Uterus (tissue), 4 donors: ENCODE measurements around the gene TMC8. TPM values are rescaled to one million over a fixed set of nuclear protein-coding genes. Genes with fewer than 3 reads are reported as not detected.

Source experiments
- DNase-seq, 2 donors: peaks; one replicate each; pipeline ENCODE4 v3.0.0-alpha.2; 2019 to 2020
- H3K27ac ChIP-seq, 2 donors: fragments of 200-600 bp; sonication (generic); 1 replicate in 1 of 2; 2 replicates in 1 of 2; pipeline ENCODE4 v1.5.1; 2016 to 2018
- H3K27me3 ChIP-seq, 2 donors: fragments of 200-600 bp; sonication (generic); one replicate each; pipeline ENCODE4 v1.5.1; 2018 to 2019; ENCODE audit warnings: control low read depth in 1 of 2
- H3K36me3 ChIP-seq, 2 donors: fragments of 200-600 bp; sonication (generic); one replicate each; pipeline ENCODE4 v1.5.1; 2019; ENCODE audit warnings: control low read depth in 1 of 2
- H3K4me1 ChIP-seq, 2 donors: fragments of 200-600 bp; sonication (generic); one replicate each; pipeline ENCODE4 v1.5.1; 2018 to 2019; ENCODE audit warnings: control low read depth in 1 of 2
- H3K4me3 ChIP-seq, 2 donors: fragments of 200-600 bp; sonication (generic); 1 replicate in 1 of 2; 2 replicates in 1 of 2; pipeline ENCODE4 v1.5.1; 2018 to 2019; ENCODE audit warnings: mild to moderate bottlenecking in 1 of 2
- H3K9me3 ChIP-seq, 2 donors: fragments of 200-600 bp; sonication (generic); one replicate each; pipeline ENCODE4 v1.5.1; 2019; ENCODE audit warnings: control low read depth in 1 of 2
- CTCF ChIP-seq, 4 experiments: fragments of 200-600 bp in 2 of 4; fragments of 450-650 bp in 2 of 4; sonication (generic) in 2 of 4; IDR thresholded peaks; one replicate each; pipeline ENCODE4 v1.5.1; 2016 to 2019; ENCODE audit warnings: antibody characterized with exemption in 4 of 4, mild to moderate bottlenecking in 2 of 4, moderate library complexity in 1 of 4
- POLR2A ChIP-seq, 2 donors: fragments of 450-650 bp; IDR thresholded peaks; one replicate each; pipeline ENCODE4 v1.6.1; 2016; ENCODE audit warnings: antibody characterized with exemption in 2 of 2, mild to moderate bottlenecking in 1 of 2, moderate library complexity in 1 of 2
- intact Hi-C: fragments of 100-400 bp; cut with DNase I; formaldehyde crosslinking; loops from one replicate; pipeline ENCODE4 v1.15.1; 2023; ENCODE audit warnings: low total_unique reads
- total RNA-seq, 4 donors: library from RNA; depleted of rRNA in 3 of 4; stranded (reverse); fragments of >200 nt in 3 of 4; gene quantifications; one replicate each; pipeline versions ENCODE4 v1.1.0 to v1.2.4, GENCODE V29; 2014 to 2023
- donor health status: DM: yes; HTN: yes; CAD: no.

The TMC8 gene
- total RNA-seq, 4 donors from 2014 or later: 0.51 to 20.1 (median 3.1) TPM

GRCh38 chr17:78101112-78101511 lies 29.5 kb upstream of the TMC8 start:
- Histone ChIP-seq H3K27ac (no peak overlapping the region), H3K4me3 (no peak overlapping the region), H3K36me3 (no peaks in the 10 kb centered on the region), H3K4me1 (no peaks in the 10 kb centered on the region), H3K27me3 (no peaks in the 10 kb centered on the region), H3K9me3 (no peaks in the 10 kb centered on the region)
- TF ChIP-seq CTCF (IDR thresholded peaks at IDR 0.05) (no peak), POLR2A (IDR thresholded peaks at IDR 0.05) (no peak)
- no peak for DNase-seq
- intact Hi-C loops: no loop called here

- Histone ChIP-seq H3K9me3 (no peaks in the 10 kb centered on the region), H3K4me1 (no peaks in the 10 kb centered on the region), H3K27ac (no peak overlapping the region), H3K36me3 (no peaks in the 10 kb centered on the region), H3K27me3 (no peaks in the 10 kb centered on the region), H3K4me3 (no peak overlapping the region)
- TF ChIP-seq CTCF (IDR thresholded peaks at IDR 0.05) (no peak), POLR2A (IDR thresholded peaks at IDR 0.05) (no peak)
- intact Hi-C loops: no loop called here
- no peak for DNase-seq
Observed at GRCh38 chr17:78101542-78101941, 29.0 kb upstream of the TMC8 start.

GRCh38 chr17:78103311-78103710 lies 27.3 kb upstream of the TMC8 start:
- Histone ChIP-seq H3K27me3 (no peaks in the 10 kb centered on the region), H3K4me1 (no peaks in the 10 kb centered on the region), H3K36me3 (no peaks in the 10 kb centered on the region), H3K27ac (no peak overlapping the region), H3K9me3 (no peaks in the 10 kb centered on the region), H3K4me3 (no peak overlapping the region)
- TF ChIP-seq POLR2A (IDR thresholded peaks at IDR 0.05) (no peak), CTCF (IDR thresholded peaks at IDR 0.05) (no peak)
- intact Hi-C loops: no loop called here
- DNase-seq: no peak

- no peaks in the 10 kb centered on the region for H3K4me1 ChIP-seq
- TF ChIP-seq CTCF (IDR thresholded peaks at IDR 0.05) (no peak), POLR2A (IDR thresholded peaks at IDR 0.05) (no peak)
- H3K36me3 ChIP-seq: no peaks in the 10 kb centered on the region
- H3K4me3 ChIP-seq: no peak overlapping the region
- H3K9me3 ChIP-seq: no peaks in the 10 kb centered on the region
- intact Hi-C loops: no loop called here
- no peaks in the 10 kb centered on the region for H3K27me3 ChIP-seq
- H3K27ac ChIP-seq: no peak overlapping the region
- DNase-seq: no peak
Observed at GRCh38 chr17:78104540-78104941, 26.0 kb upstream of the TMC8 start.

GRCh38 chr17:78105101-78105500 lies 25.5 kb upstream of the TMC8 start:
- TF ChIP-seq POLR2A (IDR thresholded peaks at IDR 0.05) (no peak), CTCF (IDR thresholded peaks at IDR 0.05) (no peak)
- Histone ChIP-seq H3K4me1 (no peaks in the 10 kb centered on the region), H3K27me3 (no peaks in the 10 kb centered on the region), H3K36me3 (no peaks in the 10 kb centered on the region), H3K27ac (no peak overlapping the region), H3K4me3 (no peak overlapping the region), H3K9me3 (no peaks in the 10 kb centered on the region)
- DNase-seq: no peak
- intact Hi-C loops: no loop called here
